SK-N-SH (cell line): ENCODE data around the gene OR12D1. TPM values are rescaled to one million over a fixed set of nuclear protein-coding genes. Genes with fewer than 3 reads are reported as not detected.

Experiments
- CTCF ChIA-PET: fragments of 300-600, 350-600 bp; formaldehyde crosslinking; extraction: SDS; loops from one replicate; lab custom pipeline; 2021; lab: Yijun Ruan, JAX
- POLR2A ChIA-PET: fragments of 350-600 bp; sonication (Branson Sonifier 250); formaldehyde crosslinking; extraction: SDS; loops from one replicate; lab custom pipeline; 2020; ENCODE audit warnings: antibody characterized with exemption, inconsistent platforms; lab: Yijun Ruan, JAX
- DNase-seq: peaks from one replicate; pipeline ENCODE4 v3.0.0; 2012
- H2AFZ ChIP-seq: fragments of 200-600 bp; sonication (generic); 2 replicates; pipeline ENCODE4 v1.8.1; 2016; ENCODE audit warnings: antibody characterized with exemption, mild to moderate bottlenecking, low read depth
- H3F3A ChIP-seq: fragments of 200-600 bp; sonication (generic); replicated peaks from 2 replicates; pipeline ENCODE3; 2016; ENCODE audit warnings: antibody characterized with exemption, mild to moderate bottlenecking; ENCODE audit not compliant: insufficient read depth
- H3K27ac ChIP-seq, 2 experiments: fragments of 200-500 bp in 1 of 2; fragments of 200-600 bp in 1 of 2; sonication (Bioruptor generic) in 1 of 2; sonication (generic), shearing (Covaris generic) in 1 of 2; 2 replicates each; pipeline versions ENCODE4 v1.5.1 to v1.6.1; 2014 to 2016; ENCODE audit warnings: low read depth in 2 of 2, inconsistent platforms in 1 of 2, low read length in 1 of 2, mild to moderate bottlenecking in 1 of 2, mixed read lengths in 1 of 2
- H3K27me3 ChIP-seq: fragments of 200-600 bp; sonication (generic), shearing (Covaris generic); 2 replicates; pipeline ENCODE4 v1.6.1; 2016; ENCODE audit warnings: mixed run types; ENCODE audit not compliant: insufficient read depth
- H3K36me3 ChIP-seq, 2 experiments: fragments of 200-500 bp in 1 of 2; fragments of 200-600 bp in 1 of 2; sonication (Bioruptor generic) in 1 of 2; sonication (generic) in 1 of 2; replicated peaks in 1 of 2; 2 replicates each; pipeline versions ENCODE3 to v1.5.1; 2014 to 2016; ENCODE audit warnings: low read length in 1 of 2, mild to moderate bottlenecking in 1 of 2; ENCODE audit not compliant: insufficient read depth in 2 of 2, control insufficient read depth in 1 of 2
- H3K4me1 ChIP-seq, 2 experiments: fragments of 200-500 bp in 1 of 2; fragments of 200-600 bp in 1 of 2; sonication (Bioruptor generic) in 1 of 2; sonication (generic), shearing (Covaris generic) in 1 of 2; 2 replicates each; pipeline versions ENCODE4 v1.5.1 to v1.6.1; 2014 to 2016; ENCODE audit warnings: low read depth in 1 of 2, low read length in 1 of 2, mixed run types in 1 of 2; ENCODE audit not compliant: insufficient read depth in 2 of 2, control insufficient read depth in 1 of 2
- H3K4me2 ChIP-seq: fragments of 200-600 bp; sonication (generic), shearing (Covaris generic); 2 replicates; pipeline ENCODE4 v1.6.1; 2017; ENCODE audit warnings: mixed run types
- H3K4me3 ChIP-seq, 2 experiments: fragments of 200-500 bp in 1 of 2; fragments of 200-600 bp in 1 of 2; sonication (Bioruptor generic) in 1 of 2; sonication (generic), shearing (Covaris generic) in 1 of 2; 2 replicates each; pipeline versions ENCODE4 v1.5.1 to v1.8.1; 2014 to 2016; ENCODE audit warnings: low read depth in 2 of 2, inconsistent platforms in 1 of 2, low read length in 1 of 2, mild to moderate bottlenecking in 1 of 2, mixed read lengths in 1 of 2, moderate library complexity in 1 of 2
- H3K79me2 ChIP-seq: fragments of 200-600 bp; sonication (generic); 2 replicates; pipeline ENCODE4 v1.8.1; 2017; ENCODE audit warnings: mild to moderate bottlenecking; ENCODE audit not compliant: insufficient read depth
- H3K9ac ChIP-seq: fragments of 200-600 bp; sonication (generic); 2 replicates; pipeline ENCODE4 v1.6.1; 2017; ENCODE audit warnings: mixed run types
- H3K9me2 ChIP-seq: fragments of 200-600 bp; sonication (generic); 2 replicates; pipeline ENCODE4 v1.6.1; 2017; ENCODE audit warnings: mixed run types
- H3K9me3 ChIP-seq: fragments of 200-600 bp; sonication (generic); 2 replicates; pipeline ENCODE4 v1.6.1; 2017; ENCODE audit warnings: mixed run types, mild to moderate bottlenecking, moderate library complexity
- H4K20me1 ChIP-seq: fragments of 200-600 bp; sonication (generic); 2 replicates; pipeline ENCODE4 v1.6.1; 2017; ENCODE audit warnings: mild to moderate bottlenecking, mixed run types; ENCODE audit not compliant: insufficient read depth
- EP300 ChIP-seq, 2 experiments: IDR thresholded peaks; 2 replicates each; pipeline versions ENCODE4 v1.4.0 to v1.6.1; 2012; ENCODE audit warnings: borderline replicate concordance in 1 of 2, low read depth in 1 of 2, low read length in 1 of 2
- FOSL2 ChIP-seq: IDR thresholded peaks from 2 replicates; pipeline ENCODE4 v1.4.0; 2012; ENCODE audit warnings: low read depth, mild to moderate bottlenecking, moderate library complexity, borderline replicate concordance
- FOXJ3 ChIP-seq: sonication (generic); formaldehyde crosslinking; IDR thresholded peaks from 2 replicates; pipeline ENCODE4 v1.5.1; 2020; ENCODE audit warnings: mild to moderate bottlenecking, missing genetic modification reagents
- GATA2 ChIP-seq: sonication (generic); formaldehyde crosslinking; IDR thresholded peaks from 2 replicates; pipeline ENCODE4 v1.5.0; 2020; ENCODE audit warnings: mild to moderate bottlenecking, missing genetic modification reagents
- JUND ChIP-seq: IDR thresholded peaks from 2 replicates; pipeline ENCODE4 v1.4.0; 2012
- MXI1 ChIP-seq: IDR thresholded peaks from 2 replicates; pipeline ENCODE4 v1.6.1; 2012; ENCODE audit warnings: mild to moderate bottlenecking, low read depth, low read length, improper control_type of control experiment
- NRF1 ChIP-seq: IDR thresholded peaks from 2 replicates; pipeline ENCODE4 v1.6.1; 2012; ENCODE audit warnings: low read depth, mild to moderate bottlenecking, low read length
- RAD21 ChIP-seq: IDR thresholded peaks from 2 replicates; pipeline ENCODE4 v1.6.1; 2012; ENCODE audit warnings: mild to moderate bottlenecking, low read length
- RXRA ChIP-seq: IDR thresholded peaks from 2 replicates; pipeline ENCODE4 v1.4.0; 2012; ENCODE audit warnings: low read depth, mild to moderate bottlenecking, borderline replicate concordance
- SMC3 ChIP-seq: IDR thresholded peaks from 2 replicates; pipeline ENCODE4 v1.6.1; 2012; ENCODE audit warnings: low read depth, low read length, improper control_type of control experiment
- YY1 ChIP-seq: IDR thresholded peaks from 2 replicates; pipeline ENCODE4 v1.4.0; 2012; ENCODE audit warnings: low read depth, mild to moderate bottlenecking
- WGBS: methylation state at CpG from one replicate; pipeline ENCODE4 v1.1.6; 2017; ENCODE audit warnings: low lambda C conversion rate; 5-methylcytosine and 5-hydroxymethylcytosine counted together
- polyA plus RNA-seq, 3 experiments: library from polyadenylated mRNA; depleted of rRNA; stranded (reverse); fragments of >200 nt; gene quantifications; 2 replicates each; pipeline ENCODE4 v1.2.3, GENCODE V29; 2012
- TF ChIP-seq, protein P1 (sequence below): fragments of 200-600 bp; sonication (generic); IDR thresholded peaks from 2 replicates; pipeline ENCODE4 v1.6.1; 2017; ENCODE audit warnings: antibody characterized with exemption, mild to moderate bottlenecking, moderate library complexity
- TF ChIP-seq, protein P2 (sequence below): IDR thresholded peaks from 2 replicates; pipeline ENCODE4 v1.4.0; 2012; ENCODE audit warnings: low read depth, borderline replicate concordance
- TF ChIP-seq, protein P3 (sequence below): fragments of 150-350 bp; IDR thresholded peaks from 2 replicates; pipeline ENCODE4 v1.6.1; 2016; ENCODE audit warnings: mild to moderate bottlenecking, low read depth, low read length
- TF ChIP-seq, protein P4 (sequence below): IDR thresholded peaks from 2 replicates; pipeline ENCODE4 v1.6.1; 2012; ENCODE audit warnings: mild to moderate bottlenecking, low read depth, low read length, moderate library complexity

Gene OR12D1
- polyA plus RNA-seq, 1 of the 3 experiments (the other 2 are of a cell fraction), result not detected

DNA sequence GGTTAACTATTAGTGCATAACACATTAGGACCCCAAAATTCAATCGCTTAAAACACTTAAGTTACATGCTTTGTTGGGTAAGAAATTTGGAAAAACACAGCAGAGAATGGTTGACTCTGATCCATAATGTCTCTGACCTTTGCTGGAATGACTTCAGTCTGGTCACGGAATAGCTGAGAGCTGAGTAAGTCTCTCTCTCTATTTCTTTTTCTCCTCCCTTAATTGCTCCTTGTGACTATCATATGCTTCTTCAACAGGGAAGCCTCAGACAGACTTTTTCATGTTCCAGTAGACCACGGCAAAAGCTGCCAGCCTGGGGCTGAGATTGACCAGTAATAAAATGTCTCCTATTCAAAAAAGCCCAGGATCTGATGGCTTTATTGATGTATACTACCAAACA lies 4.8 kb downstream of the OR12D1 start:
- Histone ChIP-seq H3K9ac (no peak overlapping the region), H4K20me1 (no peaks in the 10 kb centered on the region), H3K27ac (no peak overlapping the region), H3K4me1 (no peaks in the 10 kb centered on the region), H3K4me2 (no peak overlapping the region), H3K4me3 (no peak overlapping the region), H3K27me3 (peaks cover 6% of the 10 kb centered on the region), H3K9me3 (no peaks in the 10 kb centered on the region), H2AFZ (no peak overlapping the region), H3F3A (no peaks in the 10 kb centered on the region), H3K79me2 (no peaks in the 10 kb centered on the region), H3K36me3 (no peaks in the 10 kb centered on the region), H3K9me2 (no peaks in the 10 kb centered on the region)
- POLR2A ChIA-PET, result no interaction called here
- 3% methylated on average over 3 of the region's 3 CpGs for WGBS
- DNase-seq, result no peak
- TF ChIP-seq, protein P1, sequence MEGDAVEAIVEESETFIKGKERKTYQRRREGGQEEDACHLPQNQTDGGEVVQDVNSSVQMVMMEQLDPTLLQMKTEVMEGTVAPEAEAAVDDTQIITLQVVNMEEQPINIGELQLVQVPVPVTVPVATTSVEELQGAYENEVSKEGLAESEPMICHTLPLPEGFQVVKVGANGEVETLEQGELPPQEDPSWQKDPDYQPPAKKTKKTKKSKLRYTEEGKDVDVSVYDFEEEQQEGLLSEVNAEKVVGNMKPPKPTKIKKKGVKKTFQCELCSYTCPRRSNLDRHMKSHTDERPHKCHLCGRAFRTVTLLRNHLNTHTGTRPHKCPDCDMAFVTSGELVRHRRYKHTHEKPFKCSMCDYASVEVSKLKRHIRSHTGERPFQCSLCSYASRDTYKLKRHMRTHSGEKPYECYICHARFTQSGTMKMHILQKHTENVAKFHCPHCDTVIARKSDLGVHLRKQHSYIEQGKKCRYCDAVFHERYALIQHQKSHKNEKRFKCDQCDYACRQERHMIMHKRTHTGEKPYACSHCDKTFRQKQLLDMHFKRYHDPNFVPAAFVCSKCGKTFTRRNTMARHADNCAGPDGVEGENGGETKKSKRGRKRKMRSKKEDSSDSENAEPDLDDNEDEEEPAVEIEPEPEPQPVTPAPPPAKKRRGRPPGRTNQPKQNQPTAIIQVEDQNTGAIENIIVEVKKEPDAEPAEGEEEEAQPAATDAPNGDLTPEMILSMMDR, result no peak
- TF ChIP-seq GATA2 (CRISPR knock-in tag) (no peak), FOXJ3 (CRISPR knock-in tag) (no peak), SMC3 (no peak)
- CTCF ChIA-PET, result no interaction called here

DNA sequence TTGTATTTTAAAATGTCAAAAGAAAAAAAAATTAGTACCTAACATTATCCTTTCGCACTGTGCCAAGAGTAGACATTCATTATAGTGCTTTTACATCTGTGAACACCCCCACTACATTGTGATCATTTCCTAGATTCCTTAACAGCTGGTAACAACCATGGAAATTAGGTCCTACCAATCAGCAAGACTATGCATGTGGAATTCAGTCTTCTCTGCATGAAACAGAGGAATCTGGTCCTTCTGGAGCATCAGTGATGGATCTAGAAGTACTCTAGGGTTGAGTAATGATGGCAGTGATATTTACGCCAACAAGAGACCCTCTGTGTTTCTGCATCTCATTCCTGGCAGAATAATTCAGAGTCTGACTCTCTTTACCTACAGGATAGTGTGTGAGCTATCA lies 9.4 kb downstream of the OR12D1 start:
- Histone ChIP-seq H3F3A (no peaks in the 10 kb centered on the region), H3K9ac (no peak overlapping the region), H3K4me1 (no peaks in the 10 kb centered on the region), H3K4me2 (no peak overlapping the region), H3K27me3 (peaks cover 28% of the 10 kb centered on the region), H3K79me2 (no peaks in the 10 kb centered on the region), H3K9me2 (no peaks in the 10 kb centered on the region), H3K36me3 (no peaks in the 10 kb centered on the region), H3K9me3 (no peaks in the 10 kb centered on the region), H3K4me3 (no peak overlapping the region), H2AFZ (no peak overlapping the region), H4K20me1 (no peaks in the 10 kb centered on the region), H3K27ac (no peak overlapping the region)
- TF ChIP-seq YY1 (no peak), JUND (no peak), FOSL2 (no peak), GATA2 (CRISPR knock-in tag) (no peak), RXRA (no peak), MXI1 (no peak), RAD21 (no peak), EP300 (IDR thresholded peaks at IDR 0.05; ENCODE audit: borderline replicate concordance in 1 of 2, low read depth in 1 of 2, low read length in 1 of 2) (no peak), NRF1 (no peak)
- TF ChIP-seq, protein P2, sequence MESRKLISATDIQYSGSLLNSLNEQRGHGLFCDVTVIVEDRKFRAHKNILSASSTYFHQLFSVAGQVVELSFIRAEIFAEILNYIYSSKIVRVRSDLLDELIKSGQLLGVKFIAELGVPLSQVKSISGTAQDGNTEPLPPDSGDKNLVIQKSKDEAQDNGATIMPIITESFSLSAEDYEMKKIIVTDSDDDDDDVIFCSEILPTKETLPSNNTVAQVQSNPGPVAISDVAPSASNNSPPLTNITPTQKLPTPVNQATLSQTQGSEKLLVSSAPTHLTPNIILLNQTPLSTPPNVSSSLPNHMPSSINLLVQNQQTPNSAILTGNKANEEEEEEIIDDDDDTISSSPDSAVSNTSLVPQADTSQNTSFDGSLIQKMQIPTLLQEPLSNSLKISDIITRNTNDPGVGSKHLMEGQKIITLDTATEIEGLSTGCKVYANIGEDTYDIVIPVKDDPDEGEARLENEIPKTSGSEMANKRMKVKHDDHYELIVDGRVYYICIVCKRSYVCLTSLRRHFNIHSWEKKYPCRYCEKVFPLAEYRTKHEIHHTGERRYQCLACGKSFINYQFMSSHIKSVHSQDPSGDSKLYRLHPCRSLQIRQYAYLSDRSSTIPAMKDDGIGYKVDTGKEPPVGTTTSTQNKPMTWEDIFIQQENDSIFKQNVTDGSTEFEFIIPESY, result no peak
- TF ChIP-seq, protein P3, sequence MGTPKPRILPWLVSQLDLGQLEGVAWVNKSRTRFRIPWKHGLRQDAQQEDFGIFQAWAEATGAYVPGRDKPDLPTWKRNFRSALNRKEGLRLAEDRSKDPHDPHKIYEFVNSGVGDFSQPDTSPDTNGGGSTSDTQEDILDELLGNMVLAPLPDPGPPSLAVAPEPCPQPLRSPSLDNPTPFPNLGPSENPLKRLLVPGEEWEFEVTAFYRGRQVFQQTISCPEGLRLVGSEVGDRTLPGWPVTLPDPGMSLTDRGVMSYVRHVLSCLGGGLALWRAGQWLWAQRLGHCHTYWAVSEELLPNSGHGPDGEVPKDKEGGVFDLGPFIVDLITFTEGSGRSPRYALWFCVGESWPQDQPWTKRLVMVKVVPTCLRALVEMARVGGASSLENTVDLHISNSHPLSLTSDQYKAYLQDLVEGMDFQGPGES, result no peak
- TF ChIP-seq, protein P4, sequence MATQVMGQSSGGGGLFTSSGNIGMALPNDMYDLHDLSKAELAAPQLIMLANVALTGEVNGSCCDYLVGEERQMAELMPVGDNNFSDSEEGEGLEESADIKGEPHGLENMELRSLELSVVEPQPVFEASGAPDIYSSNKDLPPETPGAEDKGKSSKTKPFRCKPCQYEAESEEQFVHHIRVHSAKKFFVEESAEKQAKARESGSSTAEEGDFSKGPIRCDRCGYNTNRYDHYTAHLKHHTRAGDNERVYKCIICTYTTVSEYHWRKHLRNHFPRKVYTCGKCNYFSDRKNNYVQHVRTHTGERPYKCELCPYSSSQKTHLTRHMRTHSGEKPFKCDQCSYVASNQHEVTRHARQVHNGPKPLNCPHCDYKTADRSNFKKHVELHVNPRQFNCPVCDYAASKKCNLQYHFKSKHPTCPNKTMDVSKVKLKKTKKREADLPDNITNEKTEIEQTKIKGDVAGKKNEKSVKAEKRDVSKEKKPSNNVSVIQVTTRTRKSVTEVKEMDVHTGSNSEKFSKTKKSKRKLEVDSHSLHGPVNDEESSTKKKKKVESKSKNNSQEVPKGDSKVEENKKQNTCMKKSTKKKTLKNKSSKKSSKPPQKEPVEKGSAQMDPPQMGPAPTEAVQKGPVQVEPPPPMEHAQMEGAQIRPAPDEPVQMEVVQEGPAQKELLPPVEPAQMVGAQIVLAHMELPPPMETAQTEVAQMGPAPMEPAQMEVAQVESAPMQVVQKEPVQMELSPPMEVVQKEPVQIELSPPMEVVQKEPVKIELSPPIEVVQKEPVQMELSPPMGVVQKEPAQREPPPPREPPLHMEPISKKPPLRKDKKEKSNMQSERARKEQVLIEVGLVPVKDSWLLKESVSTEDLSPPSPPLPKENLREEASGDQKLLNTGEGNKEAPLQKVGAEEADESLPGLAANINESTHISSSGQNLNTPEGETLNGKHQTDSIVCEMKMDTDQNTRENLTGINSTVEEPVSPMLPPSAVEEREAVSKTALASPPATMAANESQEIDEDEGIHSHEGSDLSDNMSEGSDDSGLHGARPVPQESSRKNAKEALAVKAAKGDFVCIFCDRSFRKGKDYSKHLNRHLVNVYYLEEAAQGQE, result no peak
- TF ChIP-seq, protein P1, result no peak
- DNase-seq, result no peak
- ChIA-PET CTCF (no interaction called here), POLR2A (no interaction called here)
- WGBS, result 7% methylated on average over 2 of the region's 2 CpGs
